SHP77 (cell line): ENCODE data around the gene KDM4B.

ENCODE experiments used
- DNase-seq, 2 experiments: peaks; one replicate each; lab custom pipeline; 2025; lab: John Stamatoyannopoulos, UW

KDM4B gene

DNA sequence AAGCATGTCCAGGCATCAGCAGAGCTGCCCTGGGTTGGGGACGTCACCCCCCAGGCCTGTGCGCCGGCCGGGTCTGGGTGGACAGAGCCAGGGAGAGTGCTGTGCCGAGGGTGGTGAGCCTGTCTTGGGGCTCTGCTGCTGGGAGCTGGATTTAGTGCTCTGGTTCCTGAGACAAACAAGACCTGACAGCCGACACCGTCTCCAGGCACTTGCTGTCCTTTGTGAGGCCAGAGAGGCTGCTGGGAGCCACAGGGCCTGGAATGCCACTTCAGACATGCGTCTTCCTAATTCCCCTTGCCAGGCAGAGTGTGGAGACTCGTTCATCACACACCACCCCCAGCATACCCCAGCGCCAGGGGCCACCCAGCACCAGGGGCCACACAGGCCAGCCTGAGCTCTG lies 165.8 kb downstream of the KDM4B start:
- no peak for DNase-seq

GRCh38 chr19:5136073-5136855 lies 167.4 kb downstream of the KDM4B start:
- DNase-seq, result no peak

- DNase-seq, result no peak
These were observed 168.2 kb downstream of the KDM4B start for GRCh38 chr19:5137114-5137513.

DNA sequence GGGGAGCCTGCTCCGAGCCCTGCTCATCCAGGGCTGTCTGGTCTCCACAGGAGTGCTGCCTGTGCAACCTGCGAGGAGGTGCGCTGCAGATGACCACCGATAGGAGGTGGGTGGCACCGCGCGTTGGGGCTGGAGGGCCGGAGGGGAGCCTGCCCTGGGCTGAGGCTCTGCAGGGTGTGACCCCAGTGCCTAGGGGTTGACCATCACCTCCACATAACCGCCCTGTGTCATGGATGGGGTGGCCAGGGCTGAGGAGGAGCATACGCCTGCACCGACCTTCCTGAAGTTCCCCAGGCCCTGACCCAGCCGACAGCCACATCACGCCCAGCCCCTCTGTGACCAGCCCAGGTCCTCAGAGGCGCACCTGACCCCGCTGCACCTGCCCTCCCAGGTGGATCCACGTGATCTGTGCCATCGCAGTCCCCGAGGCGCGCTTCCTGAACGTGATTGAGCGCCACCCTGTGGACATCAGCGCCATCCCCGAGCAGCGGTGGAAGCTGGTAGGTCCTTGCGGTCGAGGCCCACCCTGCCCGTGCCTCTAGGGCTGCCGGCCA lies 168.7 kb downstream of the KDM4B start:
- DNase-seq, result no peak

- no peak for DNase-seq
These were observed 170.0 kb downstream of the KDM4B start for GRCh38 chr19:5138606-5139582.

DNA sequence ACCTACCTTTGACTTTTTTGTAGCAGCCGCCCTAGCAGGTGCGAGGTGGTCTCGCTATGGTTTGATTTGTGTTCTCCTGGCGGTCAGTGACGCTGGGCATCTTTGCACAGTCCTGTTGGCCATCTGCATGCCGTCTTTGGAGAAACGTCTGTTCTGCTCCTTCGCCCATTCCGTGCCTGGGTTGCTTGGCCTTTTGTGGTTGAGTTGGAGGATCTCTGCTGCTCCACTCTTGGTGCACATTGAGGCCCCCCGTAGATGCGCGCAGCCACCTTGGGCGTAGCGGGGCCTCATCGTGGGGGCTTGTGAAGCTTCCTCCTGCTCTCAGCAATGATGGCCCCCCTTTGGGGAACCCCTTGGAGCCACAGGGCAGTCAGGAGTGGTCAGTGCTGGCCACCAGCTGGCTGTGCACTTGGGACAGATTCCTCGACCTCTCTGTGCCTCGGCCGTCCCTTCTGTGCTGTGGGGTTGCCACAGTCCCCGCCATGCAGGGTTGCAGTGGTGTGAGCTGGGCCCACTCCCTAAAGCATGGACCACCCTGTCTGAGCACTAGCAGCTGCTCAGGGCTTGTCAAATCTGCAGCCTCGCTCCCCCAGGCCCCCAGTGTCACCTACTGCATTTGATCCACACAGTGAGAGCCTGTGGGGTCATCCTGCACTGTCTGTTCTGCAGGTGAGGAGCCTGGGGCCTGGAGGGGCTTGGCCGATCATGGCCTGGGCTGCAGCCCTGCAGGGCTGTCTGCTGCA lies 170.8 kb downstream of the KDM4B start:
- no peak for DNase-seq

GRCh38 chr19:5141129-5141849 lies 172.4 kb downstream of the KDM4B start:
- DNase-seq, result no peak

GRCh38 chr19:5141850-5142724 lies 173.2 kb downstream of the KDM4B start:
- DNase-seq, result no peak

- DNase-seq, result no peak
These were observed 173.8 kb downstream of the KDM4B start for GRCh38 chr19:5142725-5143097.

DNA sequence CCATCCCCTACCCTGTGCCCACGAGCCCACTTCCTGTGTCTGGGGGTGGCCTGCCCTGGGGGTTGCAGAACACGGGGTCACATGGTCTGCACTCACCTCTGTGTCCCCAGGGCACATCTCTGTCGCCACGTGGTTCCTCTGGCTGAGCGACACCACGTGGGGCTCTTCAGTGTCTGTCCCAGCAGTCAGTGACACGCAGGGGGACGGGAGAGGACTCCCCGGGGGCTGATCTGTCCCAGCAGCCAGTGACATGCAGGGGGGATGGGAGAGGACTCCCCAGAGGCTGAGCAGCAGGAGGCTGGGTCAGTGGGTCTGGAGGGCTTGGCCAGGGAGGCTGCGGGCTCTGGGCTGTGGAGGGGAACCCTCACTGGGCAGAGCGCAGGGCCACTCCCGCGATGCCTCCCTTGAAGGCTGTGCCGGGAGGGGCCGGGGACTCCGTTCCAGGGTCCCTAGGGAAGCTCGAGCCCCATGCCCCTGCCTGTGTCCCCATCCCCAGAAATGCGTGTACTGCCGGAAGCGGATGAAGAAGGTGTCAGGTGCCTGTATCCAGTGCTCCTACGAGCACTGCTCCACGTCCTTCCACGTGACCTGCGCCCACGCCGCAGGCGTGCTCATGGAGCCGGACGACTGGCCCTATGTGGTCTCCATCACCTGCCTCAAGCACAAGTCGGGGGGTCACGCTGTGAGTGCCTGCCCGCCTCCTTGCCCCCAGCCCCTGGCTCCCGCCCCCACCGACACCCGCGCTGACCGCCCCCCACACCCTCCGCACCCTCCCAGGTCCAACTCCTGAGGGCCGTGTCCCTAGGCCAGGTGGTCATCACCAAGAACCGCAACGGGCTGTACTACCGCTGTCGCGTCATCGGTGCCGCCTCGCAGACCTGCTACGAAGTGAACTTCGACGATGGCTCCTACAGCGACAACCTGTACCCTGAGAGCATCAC lies 174.8 kb downstream of the KDM4B start:
- no peak for DNase-seq

- DNase-seq, result no peak
These were observed 175.7 kb downstream of the KDM4B start for GRCh38 chr19:5144545-5145179.

DNA sequence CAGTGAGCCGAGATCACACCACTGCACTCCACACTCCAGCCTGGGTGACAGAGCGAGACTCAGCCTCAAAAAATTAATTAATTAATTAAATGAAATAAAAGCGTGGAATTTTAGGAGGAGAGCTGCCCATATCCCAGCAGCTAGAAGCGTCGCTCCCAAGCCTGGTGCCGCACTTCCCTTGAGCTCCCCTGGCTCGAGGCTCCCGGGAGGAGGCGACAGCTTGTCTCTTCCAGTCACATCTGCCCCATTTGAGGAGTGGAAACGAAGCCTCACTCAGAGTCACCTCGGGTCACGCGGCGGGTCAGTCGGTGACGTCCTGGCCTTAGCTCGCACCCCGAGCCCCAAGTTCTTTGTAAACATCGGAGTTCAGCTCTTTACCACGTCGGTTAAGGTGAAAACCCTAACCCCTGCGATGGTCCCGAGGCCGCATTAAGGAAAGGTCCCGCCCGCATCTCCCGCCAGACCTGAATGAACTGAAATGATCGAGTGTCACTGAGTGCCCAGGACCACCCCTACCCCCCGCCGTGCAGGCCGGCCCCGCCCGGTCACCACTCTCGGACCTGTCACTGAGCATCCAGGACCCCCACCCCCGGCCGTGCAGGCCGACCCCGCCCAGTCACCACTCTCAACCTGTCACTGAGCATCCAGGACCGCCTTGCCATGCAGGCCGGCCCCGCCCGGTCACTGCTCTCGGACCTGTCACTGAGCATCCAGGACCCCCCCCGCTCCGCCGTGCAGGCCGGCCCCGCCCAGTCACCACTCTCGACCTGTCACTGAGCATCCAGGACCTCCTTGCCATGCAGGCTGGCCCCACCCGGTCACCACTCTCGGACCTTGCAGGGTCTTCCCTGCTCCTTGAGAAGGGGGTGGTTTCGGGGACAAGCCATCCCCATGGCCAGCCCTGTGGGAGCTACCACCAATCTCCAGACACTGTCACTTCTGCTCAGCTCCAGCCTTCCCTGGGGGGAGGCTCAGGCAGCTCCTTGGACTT lies 176.9 kb downstream of the KDM4B start:
- no peak for DNase-seq

GRCh38 chr19:5147074-5147977 lies 178.4 kb downstream of the KDM4B start:
- DNase-seq, result no peak

GRCh38 chr19:5147978-5148793 lies 179.3 kb downstream of the KDM4B start:
- no peak for DNase-seq

- no peak for DNase-seq
These were observed 179.9 kb downstream of the KDM4B start for GRCh38 chr19:5148794-5149190.

DNA sequence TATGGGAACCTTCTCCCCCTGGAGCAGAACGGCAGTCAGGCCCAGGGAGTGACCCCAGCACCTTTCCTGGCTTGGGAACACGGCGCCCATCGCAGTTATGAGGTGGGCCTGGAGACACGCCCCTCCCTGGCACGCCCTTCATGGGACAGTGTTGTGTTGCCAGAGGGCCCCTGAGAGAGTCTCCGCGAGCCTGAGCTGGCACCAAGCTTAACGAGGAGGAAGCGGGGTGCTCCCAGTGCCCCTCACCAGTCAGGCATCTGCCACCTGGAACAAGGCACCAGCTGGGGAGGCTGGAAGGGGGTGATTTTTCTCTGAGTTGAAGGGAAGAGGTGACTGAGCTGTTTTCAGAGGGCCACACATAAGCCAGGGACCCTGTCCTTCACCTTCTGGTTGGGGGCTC lies 180.6 kb downstream of the KDM4B start:
- DNase-seq, result no peak
